Body of pancreas (tissue), 4 donors: ENCODE measurements around the gene ACTR1A.

Experiments
- POLR2A ChIP-seq, 3 donors: fragments of 450-650 bp; IDR thresholded peaks; one replicate each; pipeline ENCODE4 v1.6.1; 2016; ENCODE audit warnings: antibody characterized with exemption in 3 of 3, mild to moderate bottlenecking in 2 of 3
- TF ChIP-seq, protein P1 (sequence below), 7 experiments: fragments of 450-650 bp in 4 of 7; fragments of 200-600 bp in 3 of 7; sonication (generic) in 3 of 7; IDR thresholded peaks; one replicate each; pipeline ENCODE4 v1.5.1; 2016 to 2019; ENCODE audit warnings: antibody characterized with exemption in 7 of 7

GRCh38 chr10:102434394-102435132 is 67.9 kb downstream of the ACTR1A start:
- TF ChIP-seq, protein P1, sequence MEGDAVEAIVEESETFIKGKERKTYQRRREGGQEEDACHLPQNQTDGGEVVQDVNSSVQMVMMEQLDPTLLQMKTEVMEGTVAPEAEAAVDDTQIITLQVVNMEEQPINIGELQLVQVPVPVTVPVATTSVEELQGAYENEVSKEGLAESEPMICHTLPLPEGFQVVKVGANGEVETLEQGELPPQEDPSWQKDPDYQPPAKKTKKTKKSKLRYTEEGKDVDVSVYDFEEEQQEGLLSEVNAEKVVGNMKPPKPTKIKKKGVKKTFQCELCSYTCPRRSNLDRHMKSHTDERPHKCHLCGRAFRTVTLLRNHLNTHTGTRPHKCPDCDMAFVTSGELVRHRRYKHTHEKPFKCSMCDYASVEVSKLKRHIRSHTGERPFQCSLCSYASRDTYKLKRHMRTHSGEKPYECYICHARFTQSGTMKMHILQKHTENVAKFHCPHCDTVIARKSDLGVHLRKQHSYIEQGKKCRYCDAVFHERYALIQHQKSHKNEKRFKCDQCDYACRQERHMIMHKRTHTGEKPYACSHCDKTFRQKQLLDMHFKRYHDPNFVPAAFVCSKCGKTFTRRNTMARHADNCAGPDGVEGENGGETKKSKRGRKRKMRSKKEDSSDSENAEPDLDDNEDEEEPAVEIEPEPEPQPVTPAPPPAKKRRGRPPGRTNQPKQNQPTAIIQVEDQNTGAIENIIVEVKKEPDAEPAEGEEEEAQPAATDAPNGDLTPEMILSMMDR (IDR thresholded peaks at IDR 0.05) = no peak
- no peak for TF ChIP-seq POLR2A (IDR thresholded peaks at IDR 0.05)
